ENCODE measurements around the gene CERS6.
"Not testable (repeated sequence)": the region's sequence is repeated elsewhere in the genome, so short reads cannot be mapped to it uniquely, and the experiment has no call there.

Gene CERS6

GRCh38 chr2:168649105-168649504 is 193.0 kb downstream of the CERS6 start:
- FAIRE-seq, result no peak

GRCh38 chr2:168649562-168649961 is 193.5 kb downstream of the CERS6 start:
- FAIRE-seq, result no peak

GRCh38 chr2:168650139-168650538 is 194.1 kb downstream of the CERS6 start:
- FAIRE-seq, result no peak

- FAIRE-seq, result no peak
Observed at GRCh38 chr2:168650781-168651180, 194.7 kb downstream of the CERS6 start.

- no peak for FAIRE-seq
Observed at GRCh38 chr2:168652997-168653921, 197.2 kb downstream of the CERS6 start.

- no peak for FAIRE-seq
Observed at GRCh38 chr2:168654705-168655104, 198.6 kb downstream of the CERS6 start.

GRCh38 chr2:168655207-168655606 is 199.1 kb downstream of the CERS6 start:
- FAIRE-seq, result no peak

- not testable (repeated sequence) for FAIRE-seq
Observed at GRCh38 chr2:168657378-168657777, 201.3 kb downstream of the CERS6 start.

GRCh38 chr2:168658706-168659105 is 202.6 kb downstream of the CERS6 start:
- FAIRE-seq, result no peak

GRCh38 chr2:168660870-168661862 is 205.1 kb downstream of the CERS6 start:
- FAIRE-seq, result no peak

- no peak for FAIRE-seq
Observed at GRCh38 chr2:168661863-168662256, 205.8 kb downstream of the CERS6 start.

- FAIRE-seq, result no peak
Observed at GRCh38 chr2:168662651-168663208, 206.7 kb downstream of the CERS6 start.

GRCh38 chr2:168663993-168664392 is 207.9 kb downstream of the CERS6 start:
- no peak for FAIRE-seq

GRCh38 chr2:168664715-168665114 is 208.6 kb downstream of the CERS6 start:
- FAIRE-seq, result not testable (repeated sequence)

GRCh38 chr2:168666339-168666738 is 210.3 kb downstream of the CERS6 start:
- FAIRE-seq, result no peak

GRCh38 chr2:168667156-168667555 is 211.1 kb downstream of the CERS6 start:
- no peak for FAIRE-seq

GRCh38 chr2:168669151-168669550 is 213.1 kb downstream of the CERS6 start:
- FAIRE-seq, result no peak

- FAIRE-seq, result no peak
Observed at GRCh38 chr2:168670478-168670877, 214.4 kb downstream of the CERS6 start.

- no peak for FAIRE-seq
Observed at GRCh38 chr2:168671932-168672331, 215.9 kb downstream of the CERS6 start.

GRCh38 chr2:168673265-168674189 is 217.5 kb downstream of the CERS6 start:
- no peak for FAIRE-seq

- no peak for FAIRE-seq
Observed at GRCh38 chr2:168678153-168678853, 222.2 kb downstream of the CERS6 start.

All from TTC549 (cell line).